ENCODE results near the gene POLQ. TPM values are rescaled to one million over a fixed set of nuclear protein-coding genes. Genes with fewer than 3 reads are reported as not detected.

The POLQ gene
- total and polyA plus RNA-seq, 10 of the 15 experiments (the other 5 are each of a cell fraction or from before 2014, with no cell fraction given): 3.3 to 22.4 (median 15.9) TPM

- Histone ChIP-seq H2AFZ (ENCODE audit: control insufficient read depth, low read depth, low read length) (no peak overlapping the region), H3K4me1 (ENCODE audit: control insufficient read depth, insufficient read depth, low read length) (no peaks in the 10 kb centered on the region), H3K79me2 (ENCODE audit: control insufficient read depth, insufficient read depth, low read length) (no peaks in the 10 kb centered on the region), H3K9me3 (replicated peaks; ENCODE audit: control insufficient read depth, insufficient read depth, low read length) (no peaks in the 10 kb centered on the region), H3K4me2 (ENCODE audit: control insufficient read depth, insufficient read depth) (no peak overlapping the region), H3K27me3 (replicated peaks in 1 of 2; ENCODE audit: control insufficient read depth in 2 of 2, insufficient read depth in 2 of 2, low read length in 1 of 2) (no peaks in the 10 kb centered on the region; a peak in 1 of 4 replicates), H3K27ac (ENCODE audit: control insufficient read depth, insufficient read depth) (no peak overlapping the region), H3K4me3 (no peak overlapping the region), H4K20me1 (ENCODE audit: control insufficient read depth, insufficient read depth) (no peaks in the 10 kb centered on the region), H3K36me3 (ENCODE audit: control insufficient read depth in 2 of 2, insufficient read depth in 2 of 2, low read length in 1 of 2) (no peaks in the 10 kb centered on the region), H3K9ac (ENCODE audit: control insufficient read depth, insufficient read depth, low read length) (no peak overlapping the region)
- BruUV-seq (replicated peaks): no TSS peak
- no peak for ATAC-seq
- DNase-seq (ENCODE audit: low read depth, low spot score): no peak
- ChIA-PET CTCF (no interaction called here), POLR2A (interaction anchor here (0.9 kb wide), 1 partner anchor 8 kb away, joined by 4 read pairs; no protein-coding TSS in a partner anchor), RAD21 (ENCODE audit: unreplicated experiment) (interaction anchor here (1.4 kb wide), 1 partner anchor 18 kb away, joined by 4 read pairs; no protein-coding TSS in a partner anchor), SMC1A (ENCODE audit: uncharacterized antibody, unreplicated experiment) (interaction anchor here (1.3 kb wide), 1 partner anchor 36 kb away, joined by 3 read pairs; no protein-coding TSS in a partner anchor)
- no peak for TF ChIP-seq BMI1 (IDR thresholded peaks at IDR 0.05; ENCODE audit: borderline replicate concordance)
- TF ChIP-seq POU2F2 (IDR thresholded peaks at IDR 0.05; ENCODE audit: borderline replicate concordance, low read depth, low read length): no peak
- no peak for TF ChIP-seq KDM1A (IDR thresholded peaks at IDR 0.05; ENCODE audit: borderline replicate concordance)
- no peak for TF ChIP-seq MTA3 (IDR thresholded peaks at IDR 0.05; ENCODE audit: borderline replicate concordance, low read length)
- TF ChIP-seq POLR2A (IDR thresholded peaks at IDR 0.05; ENCODE audit: low read depth, low read length): no peak
- no peak for TF ChIP-seq ESRRA (IDR thresholded peaks at IDR 0.05; ENCODE audit: low read length)
- no peak for TF ChIP-seq NFIC (IDR thresholded peaks at IDR 0.05; ENCODE audit: low read depth, low read length)
- no peak for TF ChIP-seq ZNF622 (IDR thresholded peaks at IDR 0.05)
- TF ChIP-seq JUNB (IDR thresholded peaks at IDR 0.05): no peak
- no peak for TF ChIP-seq MLLT1 (IDR thresholded peaks at IDR 0.05)
- no peak for TF ChIP-seq EED (IDR thresholded peaks at IDR 0.05; ENCODE audit: low read depth)
- TF ChIP-seq CUX1 (IDR thresholded peaks at IDR 0.05; ENCODE audit: insufficient replicate concordance, low read depth, low read length): no peak
- no peak for TF ChIP-seq WRNIP1 (IDR thresholded peaks at IDR 0.05; ENCODE audit: borderline replicate concordance, low read depth, low read length)
- no peak for TF ChIP-seq SMC3 (IDR thresholded peaks at IDR 0.05; ENCODE audit: borderline replicate concordance, low read length)
- TF ChIP-seq ZBTB4 (CRISPR knock-in tag; IDR thresholded peaks at IDR 0.05): no peak
- no peak for TF ChIP-seq BACH1 (IDR thresholded peaks at IDR 0.05; ENCODE audit: borderline replicate concordance)
- TF ChIP-seq RFX5 (IDR thresholded peaks at IDR 0.05; ENCODE audit: low read depth, low read length): no peak
- in situ Hi-C loops (cut with MboI): no loop called here
- intact Hi-C loops (cut with micrococcal nuclease; ENCODE audit: unreplicated experiment): no loop called here
- no peak for FAIRE-seq
Measured at GRCh38 chr3:121562148-121562547, 16.4 kb upstream of the POLQ start.

Measured in GM12878 (cell line).